ENCODE measurements around the gene PTK6. TPM values are rescaled to one million over a fixed set of nuclear protein-coding genes. Genes with fewer than 3 reads are reported as not detected.

Gene PTK6
- total and polyA plus RNA-seq, 2 donors (not counting 1 experiment from before 2014, with no cell fraction given) = 0.86 to 2.3 TPM

DNA sequence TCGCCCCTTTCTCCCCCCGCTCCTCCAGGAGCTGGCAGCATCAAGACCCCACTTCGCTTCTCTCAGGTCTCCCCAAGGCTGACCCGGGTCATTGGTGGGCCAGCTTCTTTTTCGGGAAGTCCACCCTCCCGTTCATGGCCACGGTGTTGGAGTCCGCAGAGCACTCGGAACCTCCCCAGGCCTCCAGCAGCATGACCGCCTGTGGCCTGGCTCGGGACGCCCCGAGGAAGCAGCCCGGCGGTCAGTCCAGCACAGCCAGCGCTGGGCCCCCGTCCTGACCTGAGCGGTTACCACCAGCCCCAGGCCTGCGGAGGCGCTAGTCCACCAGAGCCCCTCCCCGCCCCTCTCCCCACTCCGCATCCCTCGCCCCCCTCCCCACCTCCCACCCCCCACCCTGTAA is 15.6 kb downstream of the PTK6 start:
- H3K27me3 ChIP-seq (replicated peaks in 1 of 4; ENCODE audit: control extremely low read depth in 1 of 4, control insufficient read depth in 3 of 4, insufficient read depth in 4 of 4, low read length in 3 of 4) = peaks cover 0 to 10% (median 3%) of the 10 kb centered on the region in 4 experiments
- H3K27me3 Mint-ChIP-seq = peaks cover 4% of the 10 kb centered on the region
- H3K4me3 ChIP-seq (ENCODE audit: control extremely low read depth in 1 of 5, extremely low read depth in 1 of 5, insufficient read depth in 1 of 5, low read depth in 2 of 5, low read length in 4 of 5) = peak overlapping the region in 4 of 5 experiments; percentile 70 to 79 (median 75)
- intact Hi-C loops (cut with micrococcal nuclease) = loop anchor here (2.0 kb wide), 3 partner anchors 23 to 435 kb away; partner anchors contain the start of genes EEF1A2 and UCKL1
- 68% methylated on average over 11 of the region's 23 CpGs for WGBS (ENCODE audit: insufficient coverage)
- peak overlapping the region; percentile 84 for H3K9ac ChIP-seq (ENCODE audit: low read length)
- peak overlapping the region; percentile 84 for H3K4me3 Mint-ChIP-seq
- peaks cover 0 to 16% (median 4%) of the 10 kb centered on the region in 3 donors for H3K9me3 ChIP-seq (ENCODE audit: control extremely low read depth in 1 of 3, control insufficient read depth in 2 of 3, insufficient read depth in 1 of 3, low read length in 2 of 3)
- H2AFZ ChIP-seq (ENCODE audit: insufficient read depth, low read depth, low read length, poor library complexity, severe bottlenecking) = no peak overlapping the region
- H3K4me1 ChIP-seq (ENCODE audit: control insufficient read depth in 2 of 2, insufficient read depth in 2 of 2, low read length in 2 of 2) = peaks cover 23 to 30% of the 10 kb centered on the region in 2 donors
- no peak for TF ChIP-seq EZH2 (IDR thresholded peaks at IDR 0.05; ENCODE audit: borderline replicate concordance, insufficient read depth, low read depth, low read length, poor library complexity, severe bottlenecking)
- TF ChIP-seq, protein P1, sequence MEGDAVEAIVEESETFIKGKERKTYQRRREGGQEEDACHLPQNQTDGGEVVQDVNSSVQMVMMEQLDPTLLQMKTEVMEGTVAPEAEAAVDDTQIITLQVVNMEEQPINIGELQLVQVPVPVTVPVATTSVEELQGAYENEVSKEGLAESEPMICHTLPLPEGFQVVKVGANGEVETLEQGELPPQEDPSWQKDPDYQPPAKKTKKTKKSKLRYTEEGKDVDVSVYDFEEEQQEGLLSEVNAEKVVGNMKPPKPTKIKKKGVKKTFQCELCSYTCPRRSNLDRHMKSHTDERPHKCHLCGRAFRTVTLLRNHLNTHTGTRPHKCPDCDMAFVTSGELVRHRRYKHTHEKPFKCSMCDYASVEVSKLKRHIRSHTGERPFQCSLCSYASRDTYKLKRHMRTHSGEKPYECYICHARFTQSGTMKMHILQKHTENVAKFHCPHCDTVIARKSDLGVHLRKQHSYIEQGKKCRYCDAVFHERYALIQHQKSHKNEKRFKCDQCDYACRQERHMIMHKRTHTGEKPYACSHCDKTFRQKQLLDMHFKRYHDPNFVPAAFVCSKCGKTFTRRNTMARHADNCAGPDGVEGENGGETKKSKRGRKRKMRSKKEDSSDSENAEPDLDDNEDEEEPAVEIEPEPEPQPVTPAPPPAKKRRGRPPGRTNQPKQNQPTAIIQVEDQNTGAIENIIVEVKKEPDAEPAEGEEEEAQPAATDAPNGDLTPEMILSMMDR (IDR thresholded peaks at IDR 0.05) = no peak
- ChIA-PET CTCF (interaction anchor here (1.1 to 3.8 kb wide), 5 partner anchors 16 to 452 kb away, joined by 3 to 25 read pairs (median 5); partner anchors contain the start of gene PTK6), POLR2A (interaction anchor here (0.6 to 2.6 kb wide), 11 partner anchors 8 to 541 kb away, joined by 3 to 42 read pairs (median 5); partner anchors contain the start of genes GMEB2, LIME1, PRPF6 and PTK6)
- peak overlapping the region; percentile 94 for H3K4me2 ChIP-seq (replicated peaks; ENCODE audit: low read depth, low read length, poor library complexity, severe bottlenecking)
- H3K27ac Mint-ChIP-seq = peak overlapping the region; percentile 75
- H3K27ac ChIP-seq (ENCODE audit: low read length in 2 of 2) = peak overlapping the region in 1 of 2 donors; percentile 76
- peaks cover 15% of the 10 kb centered on the region for H3K79me2 ChIP-seq (ENCODE audit: control insufficient read depth, insufficient read depth, low read length)
- peaks cover 0 to 7% of the 10 kb centered on the region in 2 experiments for H3K36me3 ChIP-seq (replicated peaks in 1 of 2; ENCODE audit: control extremely low read depth in 1 of 2, control insufficient read depth in 1 of 2, extremely low read depth in 1 of 2, insufficient read depth in 2 of 2, low read length in 1 of 2)
- ATAC-seq (ENCODE audit: low read depth) = no peak
- DNase-seq = no peak
- H3K9me3 Mint-ChIP-seq (ENCODE audit: insufficient read depth) = no peaks in the 10 kb centered on the region
- H4K20me1 ChIP-seq (ENCODE audit: control insufficient read depth, insufficient read depth, low read length, poor library complexity, severe bottlenecking) = peaks cover 29% of the 10 kb centered on the region
- H3K4me1 Mint-ChIP-seq = peaks cover 35% of the 10 kb centered on the region
